ENCODE measurements around the gene STAT4.
A peak's percentile ranks its signal among the peaks of the same experiment; 100 is the strongest.

STAT4 gene

DNA sequence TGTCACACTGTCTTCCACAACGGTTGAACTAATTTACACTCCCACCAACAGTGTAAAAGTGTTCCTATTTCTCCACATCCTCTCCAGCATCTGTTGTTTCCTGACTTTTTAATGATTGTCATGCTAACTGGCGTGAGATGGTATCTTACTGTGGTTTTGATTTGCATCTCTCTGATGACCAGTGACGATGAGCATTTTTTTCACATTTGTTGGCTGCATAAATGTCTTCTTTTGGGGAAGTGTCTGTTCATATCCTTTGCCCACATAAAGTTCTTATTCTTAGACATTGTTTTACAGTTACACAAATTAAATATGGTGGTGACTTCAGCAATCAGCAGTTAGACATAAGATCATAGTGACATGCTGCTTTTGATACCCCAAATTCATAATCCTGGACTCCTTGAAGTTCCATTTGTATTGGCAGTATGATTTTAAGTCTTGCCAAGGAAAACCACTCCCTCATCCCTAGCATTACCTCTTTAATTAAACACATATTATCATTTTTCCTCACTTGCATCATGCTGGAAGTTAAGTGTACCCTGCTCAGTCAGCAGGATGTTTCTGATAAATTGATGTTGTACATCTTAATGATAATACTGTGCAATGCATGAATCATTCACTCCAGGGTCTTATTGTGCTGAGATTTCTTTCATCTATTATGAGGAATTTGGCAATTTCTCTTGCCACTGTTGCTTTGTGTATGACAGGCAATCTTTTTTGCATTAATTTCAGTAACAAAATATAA is 69.2 kb downstream of the STAT4 start:
- no peak for DNase-seq (ENCODE audit: low spot score)

DNA sequence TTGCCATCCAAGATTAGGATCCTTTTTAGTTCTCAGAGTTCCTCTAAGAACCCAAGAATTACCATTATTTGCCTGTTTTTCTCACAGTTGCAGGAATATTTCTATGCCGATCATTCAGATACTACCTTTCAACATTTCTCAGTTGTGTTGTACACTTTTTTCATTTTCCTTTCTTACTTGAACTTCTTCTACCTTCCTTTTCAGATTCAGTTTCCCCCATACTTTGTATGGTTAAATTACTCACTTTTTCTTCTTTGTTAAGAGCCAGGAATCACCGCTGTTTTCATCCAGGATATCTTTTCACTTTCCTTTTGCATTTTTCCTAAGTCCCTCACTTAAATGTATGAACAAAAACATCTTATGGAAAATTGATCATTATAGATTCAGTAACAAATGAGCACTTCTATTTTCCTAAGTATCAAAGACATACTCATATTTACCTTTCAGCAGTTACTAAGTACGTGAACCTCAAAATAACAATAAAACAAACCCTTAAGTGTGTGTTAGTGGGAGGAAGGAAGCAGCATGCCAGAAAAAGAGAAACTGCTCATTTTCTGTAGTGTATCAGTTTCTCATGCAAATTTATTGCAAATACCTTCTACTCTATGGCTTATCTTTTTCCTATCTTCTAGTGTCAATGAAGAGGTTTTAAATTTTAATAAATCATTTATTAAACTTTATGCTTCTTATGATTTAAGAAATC is 72.5 kb downstream of the STAT4 start:
- no peak for DNase-seq (ENCODE audit: low spot score)

DNA sequence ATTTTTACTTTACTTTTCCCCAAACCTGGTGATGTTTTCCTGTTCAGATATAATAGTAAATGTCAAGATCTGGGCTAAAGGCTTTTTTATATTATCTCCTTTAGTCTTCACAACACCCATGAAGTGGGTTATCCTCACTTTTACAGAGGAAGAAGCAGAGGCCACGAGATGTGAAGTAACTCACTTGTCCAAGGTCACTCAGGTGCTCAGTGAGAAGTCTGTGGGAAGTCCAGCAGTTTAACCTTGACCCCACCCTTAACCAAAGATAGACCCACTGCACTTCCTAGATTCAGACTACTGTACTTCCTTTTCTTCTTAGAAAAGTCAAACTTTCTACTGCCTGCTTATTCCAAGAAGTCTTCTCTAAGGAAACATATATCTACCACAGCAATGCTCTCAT is 80.5 kb downstream of the STAT4 start:
- no peak for DNase-seq (ENCODE audit: low spot score)

DNA sequence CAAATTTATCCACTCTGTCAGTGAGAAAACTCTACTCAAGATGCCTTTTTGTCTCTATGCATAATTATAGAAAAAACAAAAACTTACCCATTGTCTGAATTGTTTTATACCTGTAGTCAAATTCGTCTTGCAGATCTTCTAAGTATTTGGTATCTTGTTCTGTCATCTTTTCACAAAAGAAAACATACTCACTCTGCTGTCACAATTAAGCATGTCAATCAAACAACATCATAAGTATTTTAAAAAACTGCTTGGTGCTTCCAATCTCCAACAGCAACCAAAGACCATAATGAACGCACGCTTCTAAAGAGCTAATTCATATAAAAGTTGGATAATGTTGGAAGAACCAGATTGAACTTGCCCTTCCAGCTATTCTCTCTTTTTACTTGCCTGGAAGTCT is 81.2 kb downstream of the STAT4 start:
- no peak for DNase-seq (ENCODE audit: low spot score)

DNA sequence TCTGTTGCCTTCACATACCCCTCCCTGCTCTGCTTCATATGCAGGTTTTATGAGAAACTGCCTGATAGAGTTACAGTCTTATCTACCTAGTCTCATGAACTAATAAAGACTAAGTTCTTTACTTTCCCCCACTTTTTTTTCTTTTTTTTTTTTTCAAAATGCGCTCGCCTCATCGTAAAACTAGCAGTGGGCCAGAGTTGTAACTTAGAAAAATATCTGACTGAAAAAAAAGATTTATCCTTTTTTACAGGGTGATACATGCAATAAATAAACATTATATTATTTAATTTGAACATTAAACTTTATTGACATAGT is 83.9 kb downstream of the STAT4 start:
- no peak for DNase-seq (ENCODE audit: low spot score)

DNA sequence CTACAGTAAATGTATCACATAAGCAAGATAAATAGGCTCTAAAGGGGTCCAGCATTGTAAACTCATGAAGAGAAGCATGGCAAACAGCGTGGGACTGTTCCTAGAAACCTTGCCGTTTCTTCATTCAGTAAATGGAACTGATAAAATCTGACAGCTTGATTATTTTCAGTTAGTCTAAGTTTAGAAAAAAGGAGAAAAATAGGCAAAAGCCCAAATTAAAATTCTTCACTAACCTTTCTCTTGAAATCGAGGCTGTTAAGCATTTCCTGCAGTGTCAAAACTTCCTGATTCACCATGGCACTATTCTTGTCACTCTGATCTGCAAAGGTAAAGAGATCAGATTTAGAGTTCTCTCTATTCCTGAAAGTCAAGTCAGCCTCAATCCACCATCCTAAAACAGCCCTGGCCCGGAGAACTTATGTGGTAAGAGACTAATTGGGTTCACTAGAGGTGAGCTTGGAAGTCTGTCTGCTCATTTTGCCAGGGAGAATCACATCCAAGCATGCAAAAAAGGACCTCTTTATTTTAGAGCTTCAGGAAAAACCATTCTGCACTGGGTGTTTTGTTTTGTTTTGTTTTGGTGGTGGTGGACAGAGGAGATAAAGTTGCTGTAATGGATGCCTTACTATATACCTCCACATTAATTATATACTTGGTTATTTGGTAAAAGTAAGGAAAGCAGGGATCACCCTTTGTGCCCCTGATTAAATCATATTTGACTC is 84.4 kb downstream of the STAT4 start:
- DNase-seq (ENCODE audit: low spot score): peak; percentile 11

DNA sequence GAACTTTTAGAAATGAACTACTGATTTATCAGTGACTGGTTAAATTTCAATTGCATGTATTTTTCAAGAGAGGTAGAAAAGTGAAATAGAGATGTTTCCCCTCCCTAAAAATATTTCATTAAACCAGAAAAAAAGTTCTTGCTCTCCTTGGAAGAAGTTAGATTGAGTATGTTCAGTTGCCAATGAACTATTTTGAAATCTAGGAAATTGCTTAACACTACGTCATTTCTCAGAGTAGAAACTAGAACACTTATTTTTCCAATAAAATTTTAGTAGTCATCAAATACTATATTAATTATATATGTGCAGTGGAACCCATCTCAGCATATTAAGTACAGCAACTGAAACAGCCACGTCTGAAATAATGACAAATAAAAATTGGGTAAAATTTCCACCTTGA is 85.0 kb downstream of the STAT4 start:
- DNase-seq (ENCODE audit: low spot score): no peak

DNA sequence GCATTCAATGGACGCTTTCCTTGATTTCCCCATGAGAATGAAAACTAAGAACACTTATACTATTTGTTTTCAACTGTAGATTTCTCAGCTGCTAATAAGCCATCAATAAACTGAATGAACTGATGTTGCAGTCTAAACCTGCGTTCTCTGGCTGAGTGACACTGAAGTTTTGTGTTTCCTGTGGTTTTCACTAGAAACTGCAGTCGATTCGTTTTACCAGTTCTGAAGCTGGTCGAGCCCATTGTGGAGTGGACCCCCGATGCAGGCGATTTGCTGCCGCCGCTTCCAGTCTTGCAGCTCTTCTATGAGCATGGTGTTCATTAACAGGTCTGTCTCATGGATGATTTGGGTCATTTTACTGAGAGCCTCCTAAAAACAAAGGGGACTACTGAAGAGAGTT is 86.2 kb downstream of the STAT4 start:
- no peak for DNase-seq (ENCODE audit: low spot score)

DNA sequence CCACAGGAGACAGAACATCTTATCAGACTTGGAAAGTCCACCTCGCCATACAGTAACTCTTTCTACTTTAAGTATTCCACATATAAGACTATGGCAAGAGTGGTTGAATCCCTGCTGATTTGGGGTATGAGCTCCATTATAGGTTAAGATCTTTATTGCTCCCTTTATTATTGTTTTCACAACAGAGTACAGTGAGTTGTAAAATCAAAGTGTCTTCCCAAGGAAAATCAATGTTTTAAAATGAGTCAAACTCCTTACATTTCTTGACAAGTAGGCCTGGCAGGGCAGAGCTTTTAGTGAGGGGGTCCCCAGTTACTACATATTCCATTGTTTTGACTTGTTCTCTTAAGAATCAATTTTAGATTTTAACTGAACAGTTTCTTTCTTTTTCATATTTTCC is 87.2 kb downstream of the STAT4 start:
- DNase-seq (ENCODE audit: low spot score): no peak

DNA sequence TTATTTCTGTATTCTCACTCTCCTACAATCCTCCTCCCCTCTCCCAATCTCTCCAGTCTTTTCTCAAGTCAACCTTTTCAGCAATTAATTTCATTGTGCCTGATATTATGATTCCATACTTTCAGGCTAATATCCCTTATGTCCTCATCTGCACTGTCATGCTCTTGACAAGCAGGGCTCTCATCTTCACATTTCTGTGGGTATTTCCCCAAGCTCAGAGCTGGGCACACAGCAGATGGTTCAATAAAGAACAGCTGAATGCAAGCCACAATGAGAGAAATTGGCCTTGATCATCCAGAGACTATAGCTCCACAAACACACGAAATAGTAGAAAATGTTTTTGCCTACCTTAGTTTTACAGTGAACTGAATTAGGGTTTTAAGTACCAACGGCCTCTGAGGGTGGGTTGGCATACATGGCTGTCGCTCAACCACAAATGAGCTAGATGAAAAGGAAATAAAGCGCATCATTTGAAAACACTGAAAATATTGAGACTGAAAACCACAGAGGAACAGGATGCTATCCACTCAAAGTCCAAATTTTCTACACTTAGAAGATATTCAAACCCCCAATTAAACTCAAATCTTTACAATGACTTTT is 89.3 kb downstream of the STAT4 start:
- DNase-seq (ENCODE audit: low spot score): no peak

DNA sequence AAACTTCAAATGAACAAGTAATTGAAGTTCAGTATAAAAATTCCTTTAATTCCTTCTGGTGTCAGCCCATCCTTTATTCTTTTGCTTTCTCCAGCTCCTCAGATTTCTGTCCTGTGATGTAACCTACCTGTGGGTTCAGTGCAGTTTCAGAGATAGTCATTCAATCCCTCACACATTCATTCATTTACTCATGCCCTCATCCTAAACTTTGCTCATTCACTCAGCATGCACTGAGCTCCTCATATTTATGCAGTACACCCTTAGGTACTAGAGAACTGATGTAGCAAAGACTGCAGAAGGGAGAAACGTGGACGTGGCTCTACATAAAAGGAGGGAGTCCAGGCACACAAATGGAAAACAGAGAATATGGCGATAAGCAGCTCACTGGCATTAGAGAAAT is 91.5 kb downstream of the STAT4 start:
- no peak for DNase-seq (ENCODE audit: low spot score)

DNA sequence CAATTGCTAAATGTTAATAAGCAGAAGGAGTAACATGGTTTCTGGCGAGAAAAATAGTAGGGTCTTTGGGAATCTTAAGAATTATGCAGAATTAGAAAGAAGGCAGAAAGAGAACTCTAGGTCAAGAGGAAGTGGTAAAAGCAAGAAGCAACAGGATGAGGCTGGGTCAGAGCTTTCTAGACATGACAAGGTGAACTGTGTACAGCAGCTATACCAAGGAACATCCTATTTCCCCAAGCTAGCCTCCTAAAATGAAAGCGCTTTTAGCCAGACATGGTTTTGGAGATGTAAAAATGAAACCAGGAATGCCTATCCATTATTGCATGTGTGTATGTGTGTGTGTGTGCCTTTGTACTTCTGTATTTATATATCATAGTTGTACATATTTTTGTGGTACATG is 94.6 kb downstream of the STAT4 start:
- DNase-seq (ENCODE audit: low spot score): no peak

DNA sequence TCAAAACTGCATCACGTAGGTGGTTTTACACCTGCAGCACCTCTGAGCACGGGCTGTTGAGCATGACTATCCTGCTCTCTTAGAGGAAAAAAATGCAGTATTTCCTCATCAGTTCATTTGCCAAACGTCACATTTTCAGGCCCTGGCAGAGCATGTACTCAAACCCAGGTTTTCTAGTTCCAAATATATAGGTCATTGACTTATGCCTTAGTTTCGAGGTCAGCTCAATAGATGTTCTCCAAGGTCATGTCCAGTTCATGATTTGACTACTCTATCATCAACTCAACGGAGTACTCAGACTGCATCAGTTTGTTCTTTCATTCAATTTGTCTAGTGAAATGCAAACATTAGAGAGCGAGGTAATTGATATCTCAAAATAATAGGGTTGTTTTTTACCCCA is 97.5 kb downstream of the STAT4 start:
- DNase-seq (ENCODE audit: low spot score): no peak

DNA sequence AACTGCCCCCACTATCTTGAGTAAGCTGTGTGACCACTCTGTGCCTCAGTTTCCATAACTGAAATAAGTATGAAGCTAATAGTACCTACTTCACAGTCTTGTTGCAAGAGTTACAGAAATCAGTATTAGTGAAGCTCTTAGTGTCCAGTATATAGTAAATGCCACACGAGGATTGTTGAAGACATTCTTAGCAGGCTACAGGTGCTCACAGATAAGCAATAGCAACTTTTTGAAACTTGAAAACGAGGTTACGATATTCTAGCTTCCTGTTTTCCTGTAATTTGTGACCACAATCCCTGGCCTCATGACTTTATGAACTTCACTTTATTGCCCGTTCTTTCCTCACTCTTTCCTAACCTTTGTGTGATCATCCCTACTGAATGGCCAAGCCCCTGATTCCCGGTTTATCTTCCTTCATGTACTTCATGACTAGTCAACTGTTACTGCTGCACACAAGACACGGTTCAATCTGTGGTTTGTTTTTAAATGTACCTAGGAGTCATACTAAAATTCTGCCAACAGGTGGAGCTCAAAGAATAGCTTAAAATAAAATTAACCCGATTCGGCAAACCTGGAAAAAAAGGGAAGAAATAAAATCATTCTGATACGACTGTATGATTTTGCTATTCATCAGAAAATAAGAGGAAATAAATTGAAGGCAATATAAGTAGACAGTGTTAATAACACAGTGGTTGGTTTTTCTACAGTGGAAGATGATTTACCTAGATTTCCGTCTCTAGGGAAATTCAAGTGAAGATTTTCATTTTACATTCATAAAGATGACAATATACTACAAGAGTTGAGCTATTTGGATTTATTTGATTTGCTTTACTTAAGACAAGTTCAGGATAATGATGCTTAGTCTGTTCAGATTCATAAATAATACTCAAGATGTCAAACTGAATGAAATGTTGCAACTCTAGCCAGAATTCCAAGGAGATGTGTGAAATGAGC is 98.7 kb downstream of the STAT4 start:
- DNase-seq (ENCODE audit: low spot score): peak; percentile 22

DNA sequence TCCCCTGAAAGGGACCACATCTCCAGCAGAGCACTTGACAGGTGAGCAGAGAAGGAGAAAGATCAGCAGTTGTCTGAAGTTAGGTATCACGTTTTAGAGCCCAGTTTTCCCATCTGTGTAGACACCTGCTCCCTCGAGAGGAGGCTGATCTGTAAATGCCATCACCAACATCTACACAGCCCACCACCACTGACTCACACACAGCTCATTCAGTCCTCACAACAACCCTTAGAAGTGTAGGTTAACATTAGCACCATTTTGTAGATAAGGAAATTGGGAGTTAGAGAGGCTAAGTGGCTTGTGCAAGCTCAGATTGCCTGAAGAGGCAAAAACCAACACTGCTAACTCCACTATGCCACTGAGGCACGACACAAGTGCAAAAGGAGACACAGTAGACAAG is 99.6 kb downstream of the STAT4 start:
- no peak for DNase-seq (ENCODE audit: low spot score)

DNA sequence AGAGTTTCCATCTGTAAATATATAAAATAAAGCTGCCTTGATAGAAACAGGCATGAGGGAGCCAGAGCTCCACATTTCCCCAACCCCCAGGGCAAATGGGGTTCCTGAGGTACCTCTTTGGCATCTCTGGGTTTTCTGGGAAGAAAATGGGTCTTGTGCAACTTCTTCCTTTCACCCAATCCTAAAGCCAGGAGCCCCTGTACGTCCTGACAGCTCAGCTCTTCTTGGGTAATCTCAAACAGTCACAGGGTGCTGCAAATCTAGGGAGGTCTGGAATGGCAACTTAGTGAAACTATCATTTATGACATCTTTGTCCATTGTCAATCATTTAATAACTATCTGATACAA is 100.2 kb downstream of the STAT4 start:
- no peak for DNase-seq (ENCODE audit: low spot score)

DNA sequence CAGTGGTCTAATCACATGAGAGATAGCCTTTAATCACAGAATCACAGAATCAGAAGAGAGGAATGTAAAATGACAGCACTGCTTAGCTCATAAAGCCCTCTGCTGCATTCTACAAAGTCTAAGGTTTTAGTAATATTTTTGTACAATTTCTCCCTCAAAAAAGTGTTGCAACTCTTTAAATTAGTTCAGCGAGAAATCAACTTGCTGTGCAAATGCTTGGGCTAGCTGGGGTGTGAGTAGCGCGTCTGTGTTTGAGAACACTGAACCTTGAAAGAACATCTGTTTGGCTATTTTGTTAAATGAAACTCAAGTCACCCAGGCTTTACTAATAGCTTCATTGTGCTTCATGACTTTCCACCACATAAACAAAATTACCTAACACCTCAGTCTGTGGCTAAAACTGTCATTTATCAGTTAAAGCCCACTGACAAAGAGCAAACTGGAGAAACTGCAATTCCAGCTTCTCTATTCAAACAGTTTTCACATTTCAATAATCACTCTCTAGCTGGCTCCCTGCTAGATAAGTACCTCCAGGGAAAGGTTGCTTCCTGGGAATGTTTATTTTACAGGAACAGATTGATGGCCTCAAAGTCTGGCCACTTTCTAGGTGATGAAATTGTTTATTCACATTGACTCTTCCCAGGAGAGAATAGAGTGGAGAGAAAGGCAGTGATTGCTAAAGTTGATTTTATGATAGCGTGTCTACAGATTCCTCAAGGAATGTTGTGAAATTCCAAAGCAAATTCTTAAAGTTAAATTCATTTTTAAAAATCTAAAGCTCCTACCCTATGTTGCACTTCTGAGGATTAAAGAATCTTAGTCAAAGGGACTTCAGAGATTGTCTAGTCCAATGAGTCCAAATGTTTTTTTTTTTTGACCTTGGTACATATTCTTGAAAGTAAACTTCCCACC is 100.8 kb downstream of the STAT4 start:
- DNase-seq (ENCODE audit: low spot score): no peak

DNA sequence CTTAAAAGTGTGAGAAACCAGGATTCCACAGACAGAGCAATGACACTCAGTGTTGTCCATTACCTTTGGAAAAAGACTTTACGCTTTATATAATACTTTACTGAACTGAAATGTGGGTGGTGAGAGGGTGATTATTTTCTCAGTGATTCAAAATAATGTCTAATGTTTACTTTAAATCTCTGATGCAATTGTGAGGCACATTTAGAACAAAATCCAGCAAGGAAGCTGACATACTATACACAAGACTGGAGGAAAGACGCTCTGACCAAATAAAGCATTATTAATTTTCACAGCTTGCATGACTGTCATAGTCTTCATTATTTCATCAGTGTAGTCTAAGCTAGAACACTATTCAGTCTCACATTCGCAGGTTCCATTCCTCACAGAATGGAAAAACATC is 102.7 kb downstream of the STAT4 start:
- DNase-seq (ENCODE audit: low spot score): no peak

DNA sequence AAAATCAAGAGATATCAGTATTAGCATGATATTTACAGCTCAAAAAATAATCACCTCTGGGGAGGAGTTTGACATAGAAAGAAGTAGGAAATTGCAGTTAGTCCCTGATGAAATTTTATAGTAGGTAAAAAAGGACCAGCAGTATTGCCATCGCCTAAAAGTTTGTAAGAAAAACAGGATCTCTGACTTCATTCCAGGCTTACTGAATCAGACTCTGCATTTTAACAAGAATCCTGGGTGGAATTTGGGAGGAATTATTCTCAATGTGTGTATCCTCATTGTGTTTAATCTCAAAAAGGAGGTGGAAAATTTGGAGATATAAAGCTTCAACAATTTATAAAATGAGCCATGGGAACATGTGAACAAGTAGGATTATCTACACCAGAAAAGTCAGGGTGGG is 105.7 kb downstream of the STAT4 start:
- no peak for DNase-seq (ENCODE audit: low spot score)

DNA sequence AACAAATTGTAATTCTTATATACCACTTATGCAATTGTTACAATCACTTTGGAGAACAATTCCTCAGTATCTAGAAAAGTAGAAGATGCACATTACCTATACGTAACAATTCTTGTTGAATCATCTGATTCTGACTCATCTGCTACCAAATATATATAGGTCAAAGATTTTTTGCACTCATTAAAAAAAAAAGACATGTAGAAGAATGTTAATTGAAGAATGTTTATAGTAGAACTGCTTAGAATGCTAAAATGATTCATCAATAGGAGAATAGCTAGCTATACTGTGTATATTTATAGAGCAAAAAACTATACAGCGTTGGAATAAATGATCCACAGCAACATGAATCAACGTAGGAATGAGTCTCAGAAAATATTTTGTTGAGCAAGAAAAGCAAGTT is 107.4 kb downstream of the STAT4 start:
- no peak for DNase-seq (ENCODE audit: low spot score)
